ENCODE data around the gene AOPEP. TPM values are rescaled to one million over a fixed set of nuclear protein-coding genes. Genes with fewer than 3 reads are reported as not detected.

Gene AOPEP
- total RNA-seq, 1 experiment from 2014 or later: 15.0 TPM

DNA sequence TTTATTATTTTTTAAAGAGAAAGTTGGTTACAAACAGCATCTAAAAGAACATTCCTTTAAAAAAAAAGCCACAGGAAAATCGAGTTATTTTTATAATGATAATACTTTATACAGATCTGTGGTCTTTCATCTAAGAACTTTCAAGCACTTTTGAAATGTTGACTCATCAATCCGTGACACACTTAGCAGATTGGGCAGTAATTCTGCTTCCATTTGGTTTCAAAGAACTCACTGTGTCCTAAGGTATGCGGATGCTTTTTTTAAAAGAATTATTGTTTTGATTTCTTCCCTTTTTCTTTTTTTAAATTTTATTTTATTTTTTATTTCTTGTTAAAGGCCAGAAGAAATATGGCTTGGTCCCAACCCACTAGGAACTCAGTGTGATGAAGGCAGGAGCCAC is 147.8 kb downstream of the AOPEP start:
- H2AFZ ChIP-seq (ENCODE audit: low read length): no peak overlapping the region
- no peak overlapping the region for H3K56ac ChIP-seq (ENCODE audit: insufficient read length, low read depth, low read length)
- no peaks in the 10 kb centered on the region; a peak in 1 of 5 replicates for H3K9me3 Mint-ChIP-seq
- H3K4me3 Mint-ChIP-seq: no peak overlapping the region
- H3K4me1 Mint-ChIP-seq: peaks cover 16 to 18% of the 10 kb centered on the region in 2 experiments
- no peak overlapping the region for H3K9ac ChIP-seq (ENCODE audit: extremely low read depth, insufficient read length, low read length)
- no peak overlapping the region for H3K18ac ChIP-seq (ENCODE audit: insufficient read length, low read depth, low read length)
- no peak overlapping the region for H4K8ac ChIP-seq (replicated peaks; ENCODE audit: insufficient read length, low read depth, low read length)
- no peaks in the 10 kb centered on the region; a peak in 1 of 7 replicates for H3K36me3 Mint-ChIP-seq (ENCODE audit: insufficient read depth in 1 of 3, low read depth in 3 of 3)
- no peaks in the 10 kb centered on the region for H4K20me1 ChIP-seq (ENCODE audit: control insufficient read depth, insufficient read depth, insufficient read length)
- 0 out of 2 replicates have a peak, but pooled peaks cover 4% of the 10 kb centered on the region for H3K4me1 ChIP-seq (ENCODE audit: insufficient read depth, low read length)
- no peak overlapping the region for H3K23ac ChIP-seq (ENCODE audit: insufficient read length, low read depth, low read length)
- no peaks in the 10 kb centered on the region for H3K79me2 ChIP-seq (ENCODE audit: insufficient read depth, low read length)
- no peak overlapping the region for H2BK20ac ChIP-seq (ENCODE audit: low read depth, low read length, poor library complexity, severe bottlenecking)
- H4K5ac ChIP-seq (ENCODE audit: insufficient read length, low read depth, low read length): no peak overlapping the region
- H3K27me3 Mint-ChIP-seq (ENCODE audit: low read depth): peaks cover 1% of the 10 kb centered on the region; the same call in 1 of the 2 replicates
- no peak overlapping the region for H3K27ac ChIP-seq (ENCODE audit: insufficient read length, low read depth, low read length)
- no peaks in the 10 kb centered on the region for H3K79me1 ChIP-seq (ENCODE audit: insufficient read depth, low read depth, low read length, poor library complexity, severe bottlenecking)
- H2BK5ac ChIP-seq (ENCODE audit: insufficient read length, low read length): no peak overlapping the region
- no peak overlapping the region; a peak in 1 of 7 replicates for H3K27ac Mint-ChIP-seq
- H3K9me3 ChIP-seq (ENCODE audit: control insufficient read depth, low read depth, low read length): no peaks in the 10 kb centered on the region
- no peaks in the 10 kb centered on the region for H3K27me3 ChIP-seq (ENCODE audit: insufficient read depth, low read length)
- no CpG with 5 or more reads among the region's 3 CpGs for WGBS (ENCODE audit: extremely low coverage, insufficient read length, low lambda C conversion rate)
- no peak overlapping the region for H3K4me2 ChIP-seq (ENCODE audit: insufficient read depth, insufficient read length, low read length)
- no peak overlapping the region for H2BK15ac ChIP-seq (ENCODE audit: low read depth, low read length)
- DNase-seq: no peak
- no peak overlapping the region for H3K4ac ChIP-seq (ENCODE audit: low read depth, low read length)
- no peak overlapping the region for H3T11ph ChIP-seq (ENCODE audit: low read length)
- H2AK5ac ChIP-seq (ENCODE audit: insufficient read length, low read length): no peak overlapping the region
- H3K23me2 ChIP-seq (ENCODE audit: insufficient read length, low read depth, low read length, poor library complexity, severe bottlenecking): no peaks in the 10 kb centered on the region
- no peak overlapping the region for H2BK120ac ChIP-seq (ENCODE audit: low read depth, low read length, poor library complexity, severe bottlenecking)
- TF ChIP-seq CTCF (conservative IDR thresholded peaks at IDR 0.05): no peak
- H2BK12ac ChIP-seq (ENCODE audit: insufficient read length, low read depth, low read length): no peak overlapping the region
- H4K91ac ChIP-seq (ENCODE audit: insufficient read length, low read depth, low read length): no peak overlapping the region
- no peak overlapping the region for H3K14ac ChIP-seq (ENCODE audit: insufficient read depth, low read length)
